Naive B cell (primary cell): ENCODE data around the gene NFKB2. TPM values are rescaled to one million over a fixed set of nuclear protein-coding genes. Genes with fewer than 3 reads are reported as not detected.

Experiments
- ATAC-seq, 2 donors: fragments of 150-1000 bp; cut with Tn5 transposase; 2 replicates each; pipeline ENCODE4 v1.10.0; 2021; ENCODE audit warnings: low read depth in 2 of 2, mild to moderate bottlenecking in 2 of 2, moderate library complexity in 2 of 2
- DNase-seq: peaks from one replicate; pipeline ENCODE4 v3.0.0; 2022
- H3K27ac Mint-ChIP-seq, 6 donors: one replicate each; pipeline ENCODE4 v1.8.0; 2020 to 2022; ENCODE audit warnings: mild to moderate bottlenecking in 6 of 6, mixed read lengths in 6 of 6, moderate library complexity in 5 of 6, inconsistent platforms in 2 of 6
- H3K27me3 Mint-ChIP-seq, 3 donors: one replicate each; pipeline ENCODE4 v1.8.0; 2021 to 2022; ENCODE audit warnings: mixed read lengths in 3 of 3, mild to moderate bottlenecking in 1 of 3
- H3K36me3 Mint-ChIP-seq, 2 donors: one replicate each; pipeline ENCODE4 v1.8.0; 2020 to 2022; ENCODE audit warnings: mixed read lengths in 2 of 2, inconsistent platforms in 1 of 2, mild to moderate bottlenecking in 1 of 2
- H3K4me1 Mint-ChIP-seq, 3 donors: one replicate each; pipeline ENCODE4 v1.8.0; 2020 to 2022; ENCODE audit warnings: mixed read lengths in 3 of 3, inconsistent platforms in 1 of 3, mild to moderate bottlenecking in 1 of 3, moderate library complexity in 1 of 3
- H3K4me3 Mint-ChIP-seq, 8 donors: one replicate each; pipeline ENCODE4 v1.8.0; 2020 to 2022; ENCODE audit warnings: mild to moderate bottlenecking in 8 of 8, mixed read lengths in 8 of 8, moderate library complexity in 8 of 8, inconsistent platforms in 2 of 8
- H3K9me3 Mint-ChIP-seq, 7 donors: one replicate each; pipeline ENCODE4 v1.8.0; 2020 to 2022; ENCODE audit warnings: mixed read lengths in 7 of 7, mild to moderate bottlenecking in 5 of 7, inconsistent platforms in 2 of 7, moderate library complexity in 1 of 7
- polyA plus RNA-seq, 6 donors: library from polyadenylated mRNA; unstranded; fragments of 300-500 nt; fragmentation: Illumina TruSeq; gene quantifications; one replicate each; pipeline ENCODE4 v1.2.3, GENCODE V29; 2021; ENCODE audit warnings: low read depth in 6 of 6

Gene NFKB2
- polyA plus RNA-seq, 6 donors from 2014 or later = 24.2 to 49.4 (median 34.7) TPM

- Mint-ChIP-seq H3K27me3 (peaks cover 46 to 89% (median 73%) of the 10 kb centered on the region in 3 donors), H3K4me1 (peaks cover 27 to 42% (median 35%) of the 10 kb centered on the region in 3 donors), H3K36me3 (peaks cover 0 to 16% of the 10 kb centered on the region in 2 donors), H3K9me3 (no peaks in the 10 kb centered on the region), H3K27ac (peak overlapping the region in 1 of 6 donors; percentile 81), H3K4me3 (no peak overlapping the region)
- ATAC-seq = no peak
- DNase-seq = no peak
These were observed 19.2 kb downstream of the NFKB2 start for GRCh38 chr10:102414749-102415148.

DNA sequence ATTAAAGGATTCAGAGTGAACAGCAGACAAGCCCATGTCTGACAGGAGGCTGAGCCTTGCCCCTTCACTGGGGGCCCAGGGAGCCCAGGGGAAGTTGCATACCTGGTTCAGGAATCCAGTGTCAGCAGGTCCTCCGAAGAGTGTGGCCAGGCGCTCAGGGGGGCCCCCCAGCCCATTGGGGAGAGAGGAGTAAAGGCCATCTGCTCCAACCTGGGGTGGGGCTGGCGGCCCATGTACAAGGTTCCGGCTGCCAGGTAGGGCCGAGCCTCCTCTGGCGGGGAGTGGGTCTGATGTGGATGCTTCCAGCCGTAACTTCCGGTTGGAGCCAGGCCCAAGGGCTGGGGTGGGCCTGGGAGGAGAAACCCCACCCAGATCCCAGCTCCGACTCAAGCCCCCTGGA lies 20.8 kb downstream of the NFKB2 start:
- Mint-ChIP-seq H3K4me1 (peaks cover 29 to 45% (median 31%) of the 10 kb centered on the region in 3 donors), H3K9me3 (no peaks in the 10 kb centered on the region), H3K36me3 (peaks cover 0 to 11% of the 10 kb centered on the region in 2 donors), H3K27me3 (peaks cover 38 to 77% (median 62%) of the 10 kb centered on the region in 3 donors), H3K27ac (no peak overlapping the region), H3K4me3 (peak overlapping the region in 1 of 8 donors; percentile 52)
- ATAC-seq (no peak), DNase-seq (no peak)

- Mint-ChIP-seq H3K4me3 (no peak overlapping the region), H3K36me3 (peaks cover 0 to 7% of the 10 kb centered on the region in 2 donors)
These were observed 21.2 kb downstream of the NFKB2 start for GRCh38 chr10:102416695-102417094.

DNA sequence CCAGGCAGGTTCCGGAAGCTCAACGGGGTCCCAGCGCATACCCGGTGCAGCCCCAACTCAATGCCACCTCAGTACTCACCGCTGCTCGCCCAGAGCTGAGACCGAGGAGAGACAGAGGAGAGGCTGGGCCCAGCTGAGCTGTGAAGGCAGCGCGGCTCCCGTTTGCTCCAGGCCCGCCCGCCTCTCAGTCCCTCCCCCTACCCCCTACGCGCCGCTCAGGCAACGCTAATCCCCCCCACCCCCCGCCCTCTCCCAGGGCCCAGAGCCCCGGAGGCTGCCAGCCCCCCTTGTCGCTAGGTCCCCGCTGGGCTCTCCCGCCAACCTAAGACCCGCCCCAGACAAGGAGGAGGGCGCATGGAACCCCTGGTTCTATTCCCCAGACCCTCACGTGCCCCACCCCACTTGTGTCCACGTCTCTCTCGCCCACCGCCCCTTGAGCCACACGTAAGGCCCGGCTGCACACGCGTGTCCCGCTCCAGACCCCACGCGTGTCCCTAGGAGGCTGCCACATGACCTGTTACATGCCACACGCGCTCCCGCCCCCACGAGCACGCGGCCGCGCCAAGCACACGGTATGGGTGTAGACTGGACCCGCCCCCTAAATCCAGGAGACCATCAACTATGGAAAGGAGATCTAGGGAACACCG lies 23.2 kb downstream of the NFKB2 start, which contains the start of gene PSD:
Gene PSD (minus strand): TSS at position 164 of the 647 bp plus-strand sequence. CDS start 1,747 bp downstream, outside the sequence.
- ATAC-seq (no peak), DNase-seq (no peak)
- Mint-ChIP-seq H3K4me1 (peaks cover 24 to 43% (median 41%) of the 10 kb centered on the region in 3 donors), H3K27ac (peak within 1 kb of the TSS in 3 of 6 donors; percentile 41 to 80 (median 60)), H3K27me3 (peaks cover 25 to 52% (median 44%) of the 10 kb centered on the region in 3 donors), H3K36me3 (peaks cover 0 to 7% of the 10 kb centered on the region in 2 donors), H3K9me3 (no peaks in the 10 kb centered on the region), H3K4me3 (peak within 1 kb of the TSS; percentile 86 to 100 (median 98))

More at GRCh38 chr10:102416695-102417094, 21.2 kb downstream of the NFKB2 start:
- ATAC-seq (no peak), DNase-seq (no peak)
- Mint-ChIP-seq H3K27me3 (peaks cover 35 to 73% (median 58%) of the 10 kb centered on the region in 3 donors), H3K4me1 (peaks cover 25 to 40% (median 28%) of the 10 kb centered on the region in 3 donors), H3K27ac (no peak overlapping the region), H3K9me3 (no peaks in the 10 kb centered on the region)

DNA sequence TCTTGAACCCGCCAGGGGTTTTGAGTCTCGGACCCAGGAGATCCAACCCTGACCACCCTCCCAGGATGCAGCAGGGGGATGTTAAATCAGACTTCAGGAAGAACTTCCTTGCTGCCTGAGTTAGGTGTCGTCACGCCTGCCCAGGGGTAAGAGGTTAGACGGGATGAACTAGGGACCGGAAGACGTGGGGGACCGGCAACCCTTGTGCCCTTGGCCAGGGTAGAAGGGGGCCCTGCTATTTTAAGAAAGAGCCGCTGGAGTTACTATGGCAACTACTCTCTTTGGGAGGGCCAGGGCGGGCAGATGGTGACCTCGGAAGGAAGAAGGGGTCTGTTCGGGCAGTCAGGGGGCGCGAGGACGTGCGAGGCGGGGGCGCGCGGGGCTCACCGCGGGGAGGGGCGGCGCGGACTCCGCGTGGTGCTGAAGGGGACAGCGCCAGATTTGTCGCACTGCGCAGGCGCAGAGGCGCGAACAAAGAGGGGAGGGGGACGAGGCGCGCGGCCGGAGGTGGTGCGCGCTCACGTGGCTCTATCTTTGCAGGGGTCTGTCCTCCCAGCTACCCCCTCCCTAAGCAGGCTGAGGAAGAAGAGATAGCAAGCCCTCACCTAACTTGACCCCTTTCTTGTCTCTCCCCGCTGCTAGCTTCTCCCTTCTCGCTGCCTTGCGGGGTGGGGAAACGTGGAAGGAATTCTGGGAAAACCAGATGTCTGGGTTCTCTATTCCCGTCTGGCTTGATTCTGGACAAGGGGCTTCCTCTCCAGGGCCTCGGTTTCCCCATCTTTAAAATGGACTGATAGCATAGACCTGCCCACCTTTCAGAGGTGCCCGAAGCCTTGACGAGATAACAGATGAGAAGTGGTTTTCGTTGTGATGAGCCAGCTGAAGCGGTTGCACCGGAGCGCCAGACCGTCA lies 24.0 kb downstream of the NFKB2 start:
- H3K27ac Mint-ChIP-seq = peak overlapping the region in 3 of 6 donors; percentile 41 to 80 (median 60)
- peak; percentile 60 for DNase-seq
- peaks cover 0 to 7% of the 10 kb centered on the region in 2 donors for H3K36me3 Mint-ChIP-seq
- peaks cover 19 to 44% (median 38%) of the 10 kb centered on the region in 3 donors for H3K27me3 Mint-ChIP-seq
- H3K4me3 Mint-ChIP-seq = peak overlapping the region; percentile 94 to 100 (median 99)
- H3K9me3 Mint-ChIP-seq = no peaks in the 10 kb centered on the region
- ATAC-seq = no peak
- peaks cover 24 to 43% (median 41%) of the 10 kb centered on the region in 3 donors for H3K4me1 Mint-ChIP-seq

- H3K27ac Mint-ChIP-seq = peak overlapping the region; percentile 84 to 98 (median 94)
- H3K36me3 Mint-ChIP-seq = peaks cover 0 to 7% of the 10 kb centered on the region in 2 donors
- H3K4me3 Mint-ChIP-seq = peak overlapping the region; percentile 94 to 100 (median 99)
- H3K4me1 Mint-ChIP-seq = peaks cover 24 to 41% (median 38%) of the 10 kb centered on the region in 3 donors
- H3K9me3 Mint-ChIP-seq = no peaks in the 10 kb centered on the region
- H3K27me3 Mint-ChIP-seq = peaks cover 19 to 38% (median 32%) of the 10 kb centered on the region in 3 donors
- DNase-seq (no peak), ATAC-seq (no peak)
These were observed 24.7 kb downstream of the NFKB2 start for GRCh38 chr10:102420181-102420713.

DNA sequence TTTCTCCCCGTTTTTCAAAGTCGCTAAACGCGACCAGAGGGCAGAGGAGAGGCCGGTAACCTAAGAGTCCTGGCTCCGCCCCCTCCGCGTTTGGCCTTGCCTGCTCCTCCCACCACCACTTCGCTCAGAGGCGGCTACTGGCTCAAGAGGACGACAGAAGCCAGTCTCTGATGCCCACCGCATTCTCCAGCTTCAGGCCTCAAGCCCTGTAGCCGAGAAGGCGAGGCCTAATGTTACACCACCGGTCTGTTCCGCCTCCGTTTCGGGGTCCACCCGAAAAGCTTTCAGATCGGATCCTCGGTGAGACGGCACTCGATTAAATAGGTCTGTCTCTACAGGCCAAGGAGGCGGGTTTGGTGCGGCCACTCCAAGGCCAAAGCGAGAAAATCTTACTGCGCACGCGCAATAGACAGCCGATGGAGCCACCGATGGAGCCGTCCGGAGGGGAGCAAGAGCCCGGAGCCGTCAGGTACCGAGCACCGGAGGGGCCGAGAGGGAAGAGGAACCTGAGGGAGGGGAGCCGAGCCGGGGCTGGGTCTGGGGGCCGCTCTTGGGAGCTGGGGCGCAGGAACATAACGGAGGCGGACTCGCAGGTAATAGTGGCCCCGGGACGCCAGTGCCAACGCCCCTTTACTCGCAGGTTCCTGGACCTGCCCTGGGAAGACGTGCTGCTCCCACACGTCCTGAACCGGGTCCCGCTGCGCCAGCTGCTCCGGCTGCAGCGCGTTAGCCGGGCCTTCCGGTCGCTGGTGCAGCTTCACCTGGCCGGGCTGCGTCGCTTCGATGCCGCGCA lies 25.4 kb downstream of the NFKB2 start, which contains the start of gene FBXL15:
Gene FBXL15 (plus strand): TSS at position 123 of the 793 bp plus-strand sequence. CDS start 294 bp downstream, at position 417.
- peaks cover 26 to 45% (median 42%) of the 10 kb centered on the region in 3 donors for H3K4me1 Mint-ChIP-seq
- H3K27me3 Mint-ChIP-seq = peaks cover 18 to 32% (median 26%) of the 10 kb centered on the region in 3 donors
- H3K4me3 Mint-ChIP-seq = peak within 1 kb of the TSS; percentile 94 to 100 (median 99)
- peak within 1 kb of the TSS; percentile 84 to 98 (median 94) for H3K27ac Mint-ChIP-seq
- H3K36me3 Mint-ChIP-seq = peaks cover 0 to 4% of the 10 kb centered on the region in 2 donors
- peak; percentile 78 to 81 for ATAC-seq
- H3K9me3 Mint-ChIP-seq = no peaks in the 10 kb centered on the region
- peak; percentile 96 for DNase-seq

DNA sequence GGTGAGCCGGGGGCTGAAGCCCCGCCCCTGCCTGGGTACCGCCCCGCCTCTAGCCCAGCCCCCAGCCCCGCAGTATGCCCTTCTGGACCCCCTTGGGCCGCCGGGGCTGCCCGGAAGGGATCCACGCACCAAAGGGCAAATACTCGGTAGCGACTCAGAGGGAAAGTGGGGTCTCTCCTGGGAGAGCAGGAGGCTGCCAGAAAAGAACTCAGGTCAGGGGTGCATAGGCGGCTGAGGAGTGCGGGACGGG lies 25.9 kb downstream of the NFKB2 start:
- H3K27me3 Mint-ChIP-seq = peaks cover 15 to 27% (median 21%) of the 10 kb centered on the region in 3 donors
- DNase-seq (no peak), ATAC-seq (no peak)
- H3K4me3 Mint-ChIP-seq = peak overlapping the region; percentile 94 to 100 (median 99)
- H3K4me1 Mint-ChIP-seq = peaks cover 27 to 50% (median 47%) of the 10 kb centered on the region in 3 donors
- H3K36me3 Mint-ChIP-seq = no peaks in the 10 kb centered on the region
- H3K9me3 Mint-ChIP-seq = no peaks in the 10 kb centered on the region
- H3K27ac Mint-ChIP-seq = peak overlapping the region in 2 of 6 donors; percentile 61 to 84

DNA sequence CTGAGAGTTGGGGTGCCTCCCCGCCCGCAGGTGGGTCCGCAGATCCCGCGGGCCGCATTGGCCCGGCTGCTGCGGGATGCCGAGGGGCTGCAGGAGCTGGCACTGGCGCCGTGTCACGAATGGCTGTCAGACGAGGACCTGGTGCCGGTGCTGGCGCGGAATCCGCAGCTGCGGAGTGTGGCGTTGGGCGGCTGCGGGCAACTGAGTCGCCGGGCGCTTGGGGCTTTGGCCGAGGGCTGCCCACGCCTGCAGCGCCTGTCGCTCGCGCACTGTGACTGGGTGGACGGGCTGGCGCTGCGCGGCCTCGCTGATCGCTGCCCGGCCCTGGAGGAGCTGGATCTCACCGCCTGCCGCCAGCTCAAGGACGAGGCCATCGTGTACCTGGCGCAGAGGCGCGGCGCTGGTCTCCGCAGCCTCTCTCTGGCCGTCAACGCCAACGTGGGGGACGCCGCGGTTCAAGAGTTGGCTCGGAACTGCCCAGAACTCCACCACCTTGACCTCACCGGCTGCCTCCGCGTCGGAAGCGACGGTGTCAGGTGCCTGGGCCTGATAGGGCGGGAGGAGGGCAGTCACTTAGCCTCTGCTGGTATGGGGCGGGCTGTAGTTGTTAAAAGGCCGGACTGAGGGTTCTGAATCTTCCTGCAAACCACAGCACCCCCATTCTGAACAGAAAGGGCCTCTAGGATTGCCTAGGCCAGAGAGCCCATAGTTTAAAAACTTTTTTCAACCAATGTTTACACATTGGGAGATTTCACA lies 26.4 kb downstream of the NFKB2 start:
- peak overlapping the region; percentile 94 to 100 (median 99) for H3K4me3 Mint-ChIP-seq
- ATAC-seq (peak; percentile 3 to 8), DNase-seq (no peak)
- no peaks in the 10 kb centered on the region for H3K9me3 Mint-ChIP-seq
- peaks cover 28 to 51% (median 51%) of the 10 kb centered on the region in 3 donors for H3K4me1 Mint-ChIP-seq
- peaks cover 12 to 22% (median 16%) of the 10 kb centered on the region in 3 donors for H3K27me3 Mint-ChIP-seq
- no peaks in the 10 kb centered on the region for H3K36me3 Mint-ChIP-seq
- peak overlapping the region in 4 of 6 donors; percentile 42 to 84 (median 71) for H3K27ac Mint-ChIP-seq

GRCh38 chr10:102422545-102423129 lies 27.1 kb downstream of the NFKB2 start:
- DNase-seq (peak; percentile 52), ATAC-seq (peak; percentile 15 to 17)
- Mint-ChIP-seq H3K4me3 (peak overlapping the region; percentile 88 to 100 (median 99)), H3K36me3 (no peaks in the 10 kb centered on the region), H3K27me3 (peaks cover 7 to 14% (median 8%) of the 10 kb centered on the region in 3 donors), H3K27ac (peak overlapping the region in 3 of 6 donors; percentile 20 to 73 (median 69)), H3K9me3 (no peaks in the 10 kb centered on the region), H3K4me1 (peaks cover 34 to 55% (median 55%) of the 10 kb centered on the region in 3 donors)

DNA sequence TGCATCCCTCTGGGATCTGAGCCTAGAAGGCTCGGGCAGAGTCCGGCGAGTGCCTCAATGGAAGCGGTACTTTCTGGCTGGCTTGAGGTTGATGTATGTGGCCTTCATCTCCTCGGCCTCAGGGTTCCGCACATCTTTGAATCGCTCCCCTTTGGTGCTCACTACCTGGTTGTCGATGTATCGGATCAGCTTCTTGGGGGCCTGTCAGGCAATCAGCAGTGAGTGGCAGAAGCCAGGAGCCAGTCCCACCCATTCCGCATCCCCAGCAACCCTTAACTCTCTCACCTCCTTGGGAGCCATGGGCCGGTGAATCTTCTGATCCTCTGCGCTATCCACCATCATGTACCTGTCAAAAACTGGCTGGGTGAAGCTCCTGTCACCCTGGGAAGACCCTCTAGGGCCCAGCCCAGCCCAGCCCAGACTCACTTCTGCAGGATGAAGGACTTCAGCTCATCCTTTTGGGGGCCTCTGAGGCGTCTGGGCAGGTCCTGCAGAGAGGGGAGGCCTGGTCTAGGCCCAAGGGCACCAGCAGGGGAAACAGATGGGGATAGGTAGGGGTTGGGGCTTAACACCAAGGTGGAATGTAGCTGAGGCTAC lies 28.0 kb downstream of the NFKB2 start:
- Mint-ChIP-seq H3K27ac (peak overlapping the region in 3 of 6 donors; percentile 26 to 86 (median 34)), H3K9me3 (no peaks in the 10 kb centered on the region), H3K36me3 (no peaks in the 10 kb centered on the region), H3K4me1 (peaks cover 36 to 51% (median 49%) of the 10 kb centered on the region in 3 donors), H3K4me3 (peak overlapping the region in 5 of 8 donors; percentile 47 to 99 (median 94)), H3K27me3 (peaks cover 0 to 6% (median under 1%) of the 10 kb centered on the region in 3 donors)
- no peak for DNase-seq
- ATAC-seq = no peak
